ENCODE results near the gene SP100.

SP100 gene

GRCh38 chr2:230494980-230495379 lies 79.0 kb downstream of the SP100 start:
- no peak for TF ChIP-seq CTCF (IDR thresholded peaks at IDR 0.05)
- intact Hi-C loops (cut with DNase I; ENCODE audit: low total_unique reads): no loop called here
- H3K36me3 ChIP-seq: peaks cover 62 to 89% (median 80%) of the 10 kb centered on the region in 3 donors
- peaks cover 0 to 4% (median 0%) of the 10 kb centered on the region in 3 donors for H3K9me3 ChIP-seq
- H3K27ac ChIP-seq: no peak overlapping the region
- no peaks in the 10 kb centered on the region for H3K27me3 ChIP-seq
- no peaks in the 10 kb centered on the region for H3K4me1 ChIP-seq
- no peak overlapping the region for H3K4me3 ChIP-seq
- DNase-seq: no peak

GRCh38 chr2:230496891-230497290 lies 80.9 kb downstream of the SP100 start:
- peaks cover 55 to 89% (median 78%) of the 10 kb centered on the region in 3 donors for H3K36me3 ChIP-seq
- H3K27ac ChIP-seq: no peak overlapping the region
- H3K9me3 ChIP-seq: no peaks in the 10 kb centered on the region
- H3K4me1 ChIP-seq: no peaks in the 10 kb centered on the region
- no peak overlapping the region for H3K4me3 ChIP-seq
- DNase-seq: no peak
- no peak for TF ChIP-seq CTCF (IDR thresholded peaks at IDR 0.05)
- no peaks in the 10 kb centered on the region for H3K27me3 ChIP-seq
- intact Hi-C loops (cut with DNase I; ENCODE audit: low total_unique reads): no loop called here

- H3K4me3 ChIP-seq: no peak overlapping the region
- H3K27me3 ChIP-seq: no peaks in the 10 kb centered on the region
- intact Hi-C loops (cut with DNase I; ENCODE audit: low total_unique reads): no loop called here
- no peak for DNase-seq
- H3K9me3 ChIP-seq: no peaks in the 10 kb centered on the region
- peaks cover 49 to 91% (median 74%) of the 10 kb centered on the region in 3 donors for H3K36me3 ChIP-seq
- no peak overlapping the region for H3K27ac ChIP-seq
- TF ChIP-seq CTCF (IDR thresholded peaks at IDR 0.05): no peak
- no peaks in the 10 kb centered on the region for H3K4me1 ChIP-seq
Measured at GRCh38 chr2:230498506-230499107, 82.6 kb downstream of the SP100 start.

GRCh38 chr2:230502593-230502992 lies 86.6 kb downstream of the SP100 start:
- peaks cover 65 to 91% (median 80%) of the 10 kb centered on the region in 3 donors for H3K36me3 ChIP-seq
- TF ChIP-seq CTCF (IDR thresholded peaks at IDR 0.05): no peak
- H3K4me1 ChIP-seq: no peaks in the 10 kb centered on the region
- no peak for DNase-seq
- no peaks in the 10 kb centered on the region for H3K27me3 ChIP-seq
- no peak overlapping the region for H3K4me3 ChIP-seq
- intact Hi-C loops (cut with DNase I; ENCODE audit: low total_unique reads): no loop called here
- H3K27ac ChIP-seq: no peak overlapping the region
- H3K9me3 ChIP-seq: no peaks in the 10 kb centered on the region

- Histone ChIP-seq H3K36me3 (peaks cover 70 to 90% (median 85%) of the 10 kb centered on the region in 3 donors), H3K9me3 (no peaks in the 10 kb centered on the region), H3K27ac (no peak overlapping the region), H3K27me3 (no peaks in the 10 kb centered on the region), H3K4me3 (no peak overlapping the region), H3K4me1 (no peaks in the 10 kb centered on the region)
- no peak for TF ChIP-seq CTCF (IDR thresholded peaks at IDR 0.05)
- intact Hi-C loops (cut with DNase I; ENCODE audit: low total_unique reads): no loop called here
- no peak for DNase-seq
Measured at GRCh38 chr2:230503798-230504197, 87.8 kb downstream of the SP100 start.

- Histone ChIP-seq H3K4me3 (no peak overlapping the region), H3K27me3 (no peaks in the 10 kb centered on the region), H3K36me3 (peaks cover 70 to 90% (median 88%) of the 10 kb centered on the region in 3 donors), H3K9me3 (no peaks in the 10 kb centered on the region), H3K27ac (no peak overlapping the region), H3K4me1 (no peaks in the 10 kb centered on the region)
- DNase-seq: no peak
- intact Hi-C loops (cut with DNase I; ENCODE audit: low total_unique reads): no loop called here
- TF ChIP-seq CTCF (IDR thresholded peaks at IDR 0.05): no peak
Measured at GRCh38 chr2:230505162-230505561, 89.2 kb downstream of the SP100 start.

Measured in tibial artery (tissue), 4 donors.